BLaER1 (cell line): ENCODE results near the gene LIG3.
A peak's percentile ranks its signal among the peaks of the same experiment; 100 is the strongest.
"Not testable (repeated sequence)": the region's sequence is repeated elsewhere in the genome, so short reads cannot be mapped to it uniquely, and the experiment has no call there.

Experiments
- H3K27ac ChIP-seq: shearing (Covaris generic); formaldehyde crosslinking; 2 replicates; pipeline ENCODE4 v1.8.1; 2022
- H3K27me3 ChIP-seq: shearing (Covaris generic); formaldehyde crosslinking; 2 replicates; pipeline ENCODE4 v1.8.1; 2022
- H3K36me3 ChIP-seq: shearing (Covaris generic); formaldehyde crosslinking; 2 replicates; pipeline ENCODE4 v1.8.1; 2022
- H3K4me1 ChIP-seq: shearing (Covaris generic); formaldehyde crosslinking; 2 replicates; pipeline ENCODE4 v1.8.1; 2022
- H3K4me2 ChIP-seq: shearing (Covaris generic); formaldehyde crosslinking; 2 replicates; pipeline ENCODE4 v1.8.1; 2022
- H3K4me3 ChIP-seq: shearing (Covaris generic); formaldehyde crosslinking; 2 replicates; pipeline ENCODE4 v1.8.1; 2022
- H3K9ac ChIP-seq: shearing (Covaris generic); formaldehyde crosslinking; 2 replicates; pipeline ENCODE4 v1.8.1; 2022
- H3K9me3 ChIP-seq: shearing (Covaris generic); formaldehyde crosslinking; 2 replicates; pipeline ENCODE4 v1.8.1; 2022
- H4K20me1 ChIP-seq: shearing (Covaris generic); formaldehyde crosslinking; 2 replicates; pipeline ENCODE4 v1.8.1; 2022
- Cebpa-rat ChIP-seq: shearing (Covaris generic); IDR thresholded peaks from 2 replicates; pipeline ENCODE4 v1.8.1; 2022

The LIG3 gene

DNA sequence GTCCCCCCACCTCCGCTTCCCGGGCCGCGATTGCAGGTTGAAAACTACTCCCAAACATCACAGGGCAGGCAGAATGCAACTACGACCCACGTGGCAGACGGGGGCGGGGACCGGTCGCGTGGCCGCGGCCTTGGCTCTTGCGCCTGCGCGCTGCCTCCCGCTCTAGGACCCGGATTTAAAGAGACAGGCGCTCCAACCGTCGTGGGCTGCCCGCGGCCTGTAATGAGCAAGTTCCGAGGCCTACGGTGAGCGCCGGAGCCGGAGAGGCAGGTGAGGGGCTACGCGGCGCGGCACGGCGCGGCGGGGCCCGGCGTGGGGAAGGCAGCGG lies at the start of gene LIG3:
TSS of gene LIG3 (plus strand) at position 160 of the 328 bp plus-strand sequence. CDS start 2,494 bp downstream, outside the sequence.
- Histone ChIP-seq H4K20me1 (no peaks in the 10 kb centered on the region), H3K27me3 (no peaks in the 10 kb centered on the region), H3K27ac (peak within 1 kb of the TSS; percentile 99), H3K36me3 (peaks cover 25% of the 10 kb centered on the region), H3K4me3 (peak within 1 kb of the TSS; percentile 92), H3K9ac (peak within 1 kb of the TSS; percentile 98), H3K4me2 (peak within 1 kb of the TSS; percentile 87), H3K4me1 (peaks cover 32% of the 10 kb centered on the region), H3K9me3 (no peaks in the 10 kb centered on the region)
- TF ChIP-seq Cebpa-rat = no peak

DNA sequence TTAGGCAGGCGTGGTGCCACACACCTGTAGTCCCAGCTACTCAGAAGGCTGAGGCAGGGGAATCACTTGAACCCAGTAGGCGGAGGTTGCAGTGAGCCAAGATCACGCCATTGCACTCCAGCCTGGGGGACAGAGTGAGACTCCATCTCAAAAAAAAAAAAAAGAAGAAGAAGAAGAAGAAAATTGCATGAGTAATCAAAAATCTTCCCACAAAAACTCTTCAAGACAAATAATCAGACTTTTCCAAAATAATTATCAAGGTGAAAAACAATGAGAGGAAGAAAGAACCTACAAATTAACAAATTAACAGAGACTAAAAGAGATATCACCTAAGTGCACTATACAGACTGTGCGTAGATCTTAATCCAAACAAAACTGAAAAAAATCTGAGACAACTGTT lies 29.5 kb upstream of the LIG3 start:
- H3K9me3 ChIP-seq, H3K27me3 ChIP-seq, H3K4me1 ChIP-seq, H3K4me3 ChIP-seq, H3K4me2 ChIP-seq, H3K9ac ChIP-seq, H3K27ac ChIP-seq, H3K36me3 ChIP-seq, H4K20me1 ChIP-seq: not testable (repeated sequence)

DNA sequence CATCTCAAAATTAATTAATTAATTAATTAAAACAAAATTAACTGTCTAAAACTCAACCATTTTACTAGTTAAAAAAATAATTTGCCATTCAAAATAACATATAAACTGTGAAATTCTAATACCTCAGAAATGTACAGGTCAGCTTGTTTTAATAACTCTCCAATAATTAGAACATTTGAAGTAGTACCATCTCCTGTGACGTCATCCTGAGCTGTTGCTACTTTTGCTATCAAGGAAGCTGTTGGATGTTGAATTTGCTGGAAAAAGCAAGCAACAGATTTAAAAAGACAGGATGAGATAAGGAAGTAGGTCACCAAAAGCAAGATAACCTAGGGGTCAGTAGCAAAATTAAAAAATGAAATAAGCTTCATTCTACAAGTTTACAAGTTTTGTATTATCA lies 21.9 kb upstream of the LIG3 start:
- H3K36me3 ChIP-seq = peaks cover under 1% of the 10 kb centered on the region; the same call in 1 of the 2 replicates
- H3K4me3 ChIP-seq = no peak overlapping the region
- peaks cover 19% of the 10 kb centered on the region for H3K4me1 ChIP-seq
- no peak overlapping the region for H3K4me2 ChIP-seq
- H3K9ac ChIP-seq = no peak overlapping the region
- TF ChIP-seq Cebpa-rat = no peak
- H3K9me3 ChIP-seq = no peaks in the 10 kb centered on the region
- H3K27me3 ChIP-seq = no peaks in the 10 kb centered on the region
- H4K20me1 ChIP-seq = no peaks in the 10 kb centered on the region
- H3K27ac ChIP-seq = no peak overlapping the region

DNA sequence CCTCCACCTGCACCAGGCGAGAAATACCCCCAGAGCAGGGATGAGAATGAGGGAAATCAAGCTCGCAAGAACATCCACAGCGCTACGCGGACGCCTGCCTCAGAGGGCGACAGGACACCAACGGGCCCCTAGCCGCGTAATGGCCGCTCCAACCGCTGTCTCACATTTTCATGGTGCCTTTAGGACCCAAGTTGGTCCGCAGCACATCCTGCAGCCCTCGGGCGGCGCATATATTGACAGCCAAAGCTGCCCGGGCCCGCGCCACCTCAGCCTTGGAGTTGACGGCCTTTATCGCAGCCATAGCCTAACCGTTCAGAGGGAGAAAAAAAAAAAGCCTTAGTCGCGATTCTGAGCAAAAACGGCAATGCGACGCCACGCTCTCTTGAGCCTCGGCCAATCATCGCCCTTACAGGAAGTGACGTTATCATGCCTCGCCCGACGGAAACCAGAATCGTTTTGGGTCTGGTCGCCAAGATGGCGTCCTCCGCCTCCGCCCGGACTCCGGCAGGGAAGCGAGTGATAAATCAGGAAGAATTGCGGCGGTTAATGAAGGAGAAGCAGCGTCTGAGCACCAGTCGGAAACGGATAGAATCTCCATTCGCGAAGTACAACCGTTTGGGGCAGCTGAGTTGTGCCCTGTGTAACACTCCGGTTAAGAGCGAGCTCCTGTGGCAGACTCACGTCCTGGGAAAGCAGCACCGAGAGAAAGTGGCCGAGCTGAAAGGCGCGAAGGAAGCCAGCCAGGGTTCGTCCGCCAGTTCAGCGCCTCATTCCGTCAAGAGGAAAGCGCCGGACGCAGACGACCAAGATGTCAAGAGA lies 19.0 kb upstream of the LIG3 start, which contains the start of the genes CCT6B and ZNF830:
TSS of gene CCT6B (minus strand) at position 368 of the 819 bp plus-strand sequence. CDS start at position 301, 67 bp downstream.
TSS of gene ZNF830 (plus strand) at position 448 of the 819 bp plus-strand sequence. CDS start at position 475, 27 bp downstream.
- peaks cover 24% of the 10 kb centered on the region for H3K4me1 ChIP-seq
- H4K20me1 ChIP-seq = no peaks in the 10 kb centered on the region
- no peaks in the 10 kb centered on the region for H3K27me3 ChIP-seq
- H3K36me3 ChIP-seq = peaks cover 23% of the 10 kb centered on the region
- peak within 1 kb of the TSS; percentile 90 for H3K4me2 ChIP-seq
- H3K4me3 ChIP-seq = peak within 1 kb of the TSS; percentile 89
- no peak for TF ChIP-seq Cebpa-rat
- peak within 1 kb of the TSS; percentile 92 for H3K9ac ChIP-seq
- H3K27ac ChIP-seq = peak within 1 kb of the TSS; percentile 95
- H3K9me3 ChIP-seq = no peaks in the 10 kb centered on the region

DNA sequence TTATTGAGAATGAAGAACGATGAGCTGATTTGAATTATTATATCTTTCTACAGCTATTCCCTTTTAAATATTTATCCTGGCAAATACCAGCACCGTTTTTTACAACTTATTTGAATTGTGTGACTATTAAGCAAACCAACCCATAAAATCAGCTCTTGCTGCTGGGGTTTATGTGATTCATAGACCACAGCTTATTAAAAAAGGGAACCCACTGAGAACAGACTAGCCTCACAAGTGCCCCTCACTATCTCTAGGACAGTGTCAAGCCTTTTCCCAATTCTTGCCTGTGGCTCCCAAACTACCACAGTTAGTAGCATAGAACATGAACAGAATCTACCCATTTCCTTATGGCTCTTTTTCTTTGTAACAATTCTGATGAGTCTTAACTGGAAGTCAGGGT lies 6.1 kb upstream of the LIG3 start:
- Histone ChIP-seq H3K4me1 (peaks cover 12% of the 10 kb centered on the region), H3K9me3 (no peaks in the 10 kb centered on the region), H3K4me2 (no peak overlapping the region), H3K27ac (no peak overlapping the region), H3K9ac (no peak overlapping the region), H3K36me3 (no peaks in the 10 kb centered on the region; the same call in 1 of the 2 replicates), H4K20me1 (no peaks in the 10 kb centered on the region), H3K4me3 (no peak overlapping the region), H3K27me3 (no peaks in the 10 kb centered on the region)
- TF ChIP-seq Cebpa-rat = no peak

DNA sequence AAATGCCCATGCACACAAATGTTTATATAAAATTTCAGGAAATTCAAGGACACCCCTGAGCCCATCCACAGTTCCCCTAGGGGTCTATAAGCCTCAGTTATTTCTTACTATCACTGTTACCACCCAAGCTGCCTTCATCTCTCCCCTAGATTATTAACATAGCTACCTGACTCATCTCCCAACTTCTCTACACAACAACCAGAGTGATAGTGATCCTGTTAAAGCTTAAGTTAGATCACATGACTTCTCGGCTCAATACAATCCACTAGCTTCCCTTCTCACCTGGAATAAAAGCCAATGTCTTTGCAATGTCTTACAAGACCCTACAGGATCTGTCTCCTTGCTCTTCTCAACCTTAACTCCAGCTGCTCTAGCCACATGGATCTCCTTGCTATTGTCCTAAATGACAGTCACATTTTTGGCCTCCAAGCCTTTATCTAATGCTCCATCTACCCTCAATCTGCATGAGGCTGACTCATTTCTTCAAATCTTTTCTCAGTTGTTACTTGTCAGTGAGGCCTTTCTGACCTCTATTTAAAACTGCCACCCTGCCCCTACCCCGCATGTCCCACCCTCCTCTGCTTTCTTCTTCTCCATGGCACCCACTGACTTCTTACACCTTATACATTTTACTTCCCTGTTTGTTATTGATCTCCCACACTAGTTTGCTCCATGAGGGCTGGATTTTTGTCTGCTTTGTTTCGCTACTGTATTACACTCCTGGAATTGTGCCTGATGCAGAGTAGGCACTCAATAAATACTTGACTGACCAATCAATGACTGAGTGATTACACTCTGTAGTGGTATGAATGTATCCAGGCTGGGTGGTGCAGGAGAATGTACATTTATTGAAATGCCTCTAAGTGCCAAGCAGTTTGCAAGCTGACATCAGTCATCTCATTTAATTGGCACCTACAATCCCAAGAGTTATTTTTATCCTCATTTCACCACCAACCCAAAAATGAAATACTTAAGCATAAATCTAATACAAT lies 5.2 kb upstream of the LIG3 start:
- Histone ChIP-seq H3K4me2 (no peak overlapping the region), H4K20me1 (no peaks in the 10 kb centered on the region), H3K9me3 (no peaks in the 10 kb centered on the region), H3K36me3 (no peaks in the 10 kb centered on the region), H3K27me3 (no peaks in the 10 kb centered on the region), H3K4me1 (peaks cover 20% of the 10 kb centered on the region), H3K4me3 (no peak overlapping the region), H3K9ac (no peak overlapping the region), H3K27ac (no peak overlapping the region)
- TF ChIP-seq Cebpa-rat = no peak

DNA sequence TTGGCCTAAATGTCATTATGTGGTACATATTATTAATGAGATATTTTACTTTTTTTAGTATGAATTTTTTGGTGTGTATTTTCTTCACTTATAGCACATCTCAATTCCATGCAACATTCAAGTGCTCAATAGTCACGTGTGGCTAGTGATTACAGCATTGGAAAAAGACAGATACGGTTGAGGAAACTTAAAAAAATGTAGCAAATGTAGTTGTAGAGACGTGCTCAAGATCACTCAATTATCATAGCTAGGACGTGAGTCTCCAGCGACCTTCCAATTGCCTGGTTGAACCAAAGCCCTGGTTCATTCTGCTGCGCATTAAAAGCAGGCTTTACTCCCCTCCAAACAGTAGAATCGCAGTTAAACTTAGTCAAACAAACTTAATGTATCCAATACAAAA lies 1.2 kb upstream of the LIG3 start:
- peak overlapping the region; percentile 87 for H3K4me2 ChIP-seq
- H3K4me1 ChIP-seq = peaks cover 32% of the 10 kb centered on the region
- H3K9ac ChIP-seq = no peak overlapping the region
- no peak overlapping the region for H3K4me3 ChIP-seq
- no peaks in the 10 kb centered on the region for H4K20me1 ChIP-seq
- no peaks in the 10 kb centered on the region for H3K27me3 ChIP-seq
- H3K9me3 ChIP-seq = no peaks in the 10 kb centered on the region
- H3K27ac ChIP-seq = no peak overlapping the region
- H3K36me3 ChIP-seq = peaks cover 14% of the 10 kb centered on the region
- no peak for TF ChIP-seq Cebpa-rat

DNA sequence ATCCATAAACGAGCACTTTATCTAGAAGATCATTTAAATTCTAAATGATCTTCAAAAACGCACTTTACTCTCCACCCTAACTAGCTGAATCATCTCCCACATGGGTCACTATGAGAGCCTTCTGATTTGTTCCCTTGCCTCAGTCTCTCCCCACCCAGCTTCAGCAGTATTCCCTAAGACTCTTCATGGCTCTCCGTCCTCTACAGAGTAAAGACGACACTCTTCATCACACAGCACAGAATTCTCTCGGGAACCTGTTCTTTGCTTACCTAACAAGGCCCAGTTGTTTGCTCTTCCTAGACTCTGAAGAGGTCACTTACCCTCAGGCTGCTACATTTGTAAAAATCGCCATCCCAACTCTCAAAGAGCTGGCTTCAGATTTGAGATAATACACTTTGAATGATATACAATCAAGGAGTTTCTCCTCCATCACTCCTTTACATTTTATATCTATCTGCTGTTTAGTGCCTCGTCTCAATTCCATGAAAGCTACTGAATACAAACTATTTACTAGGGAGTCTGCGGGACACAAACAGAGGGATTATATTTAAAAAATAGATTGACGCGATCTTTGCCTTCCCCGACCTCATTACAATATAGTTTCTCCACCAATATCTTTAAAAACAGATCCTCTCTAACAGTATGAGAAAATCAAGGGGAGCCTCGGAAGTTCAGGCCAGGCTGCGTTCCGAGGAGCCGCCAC lies 511 bp upstream of the LIG3 start:
- no peak for TF ChIP-seq Cebpa-rat
- Histone ChIP-seq H3K4me1 (peaks cover 32% of the 10 kb centered on the region), H3K9me3 (no peaks in the 10 kb centered on the region), H3K27me3 (no peaks in the 10 kb centered on the region), H3K36me3 (peaks cover 20% of the 10 kb centered on the region), H3K27ac (peak overlapping the region; percentile 99), H3K9ac (peak overlapping the region; percentile 98), H3K4me3 (peak overlapping the region; percentile 92), H4K20me1 (no peaks in the 10 kb centered on the region), H3K4me2 (peak overlapping the region; percentile 87)
